H9 (cell line): ENCODE data around the gene GPBAR1. TPM values are rescaled to one million over a fixed set of nuclear protein-coding genes. Genes with fewer than 3 reads are reported as not detected.
A peak's percentile ranks its signal among the peaks of the same experiment; 100 is the strongest.

Experiments
- DNase-seq: peaks from one replicate; pipeline ENCODE4 v3.0.0-alpha.2; 2017
- H2AFZ ChIP-seq: one replicate; pipeline ENCODE4 v1.6.1; 2013; ENCODE audit warnings: mild to moderate bottlenecking, low read length, control low read depth, moderate library complexity
- H2AK5ac ChIP-seq: 2 replicates; pipeline ENCODE4 v1.6.1; 2013; ENCODE audit warnings: low read length, control low read depth, mixed read lengths; ENCODE audit not compliant: insufficient read length
- H2BK120ac ChIP-seq: one replicate; pipeline ENCODE4 v1.6.1; 2013; ENCODE audit warnings: low read depth, mild to moderate bottlenecking, low read length, control low read depth, inconsistent platforms; ENCODE audit not compliant: poor library complexity, severe bottlenecking
- H2BK12ac ChIP-seq: 2 replicates; pipeline ENCODE4 v1.6.1; 2013; ENCODE audit warnings: low read length, control low read depth, mixed read lengths, low read depth; ENCODE audit not compliant: insufficient read length
- H2BK15ac ChIP-seq: 2 replicates; pipeline ENCODE4 v1.6.1; 2013; ENCODE audit warnings: low read depth, low read length, control low read depth
- H2BK20ac ChIP-seq: one replicate; pipeline ENCODE4 v1.6.1; 2013; ENCODE audit warnings: low read depth, mild to moderate bottlenecking, low read length, control low read depth, inconsistent platforms; ENCODE audit not compliant: poor library complexity, severe bottlenecking
- H2BK5ac ChIP-seq: 2 replicates; pipeline ENCODE4 v1.6.1; 2013; ENCODE audit warnings: low read length, control low read depth, mixed read lengths; ENCODE audit not compliant: insufficient read length
- H3K14ac ChIP-seq: 2 replicates; pipeline ENCODE4 v1.6.1; 2013; ENCODE audit warnings: low read length, control low read depth; ENCODE audit not compliant: insufficient read depth
- H3K18ac ChIP-seq: 2 replicates; pipeline ENCODE4 v1.6.1; 2013; ENCODE audit warnings: low read depth, mild to moderate bottlenecking, mixed read lengths, low read length, control low read depth; ENCODE audit not compliant: insufficient read length
- H3K23ac ChIP-seq: 2 replicates; pipeline ENCODE4 v1.6.1; 2013; ENCODE audit warnings: low read length, control low read depth, mixed read lengths, low read depth; ENCODE audit not compliant: insufficient read length
- H3K23me2 ChIP-seq: 2 replicates; pipeline ENCODE4 v1.6.1; 2013; ENCODE audit warnings: low read depth, mild to moderate bottlenecking, mixed read lengths, low read length, control low read depth; ENCODE audit not compliant: insufficient read length, poor library complexity, severe bottlenecking
- H3K27ac ChIP-seq: 2 replicates; pipeline ENCODE4 v1.5.1; 2013; ENCODE audit warnings: low read length, control low read depth, mixed read lengths, low read depth; ENCODE audit not compliant: insufficient read length
- H3K27me3 ChIP-seq: 2 replicates; pipeline ENCODE4 v1.6.1; 2013; ENCODE audit warnings: low read length, control low read depth, inconsistent platforms; ENCODE audit not compliant: insufficient read depth
- H3K4ac ChIP-seq: 2 replicates; pipeline ENCODE4 v1.6.1; 2013; ENCODE audit warnings: low read depth, mild to moderate bottlenecking, control low read depth, inconsistent platforms, low read length, moderate library complexity
- H3K4me1 ChIP-seq: 2 replicates; pipeline ENCODE4 v1.6.1; 2013; ENCODE audit warnings: low read length, control low read depth, inconsistent platforms; ENCODE audit not compliant: insufficient read depth
- H3K4me2 ChIP-seq: 2 replicates; pipeline ENCODE4 v1.6.1; 2013; ENCODE audit warnings: low read length, control low read depth, mixed read lengths; ENCODE audit not compliant: insufficient read length, insufficient read depth
- H3K56ac ChIP-seq: 2 replicates; pipeline ENCODE4 v1.6.1; 2013; ENCODE audit warnings: low read depth, mild to moderate bottlenecking, mixed read lengths, low read length, control low read depth; ENCODE audit not compliant: insufficient read length
- H3K79me1 ChIP-seq: 2 replicates; pipeline ENCODE4 v1.6.1; 2013; ENCODE audit warnings: low read depth, mild to moderate bottlenecking, moderate library complexity, low read length, control low read depth, inconsistent platforms; ENCODE audit not compliant: insufficient read depth, poor library complexity, severe bottlenecking
- H3K79me2 ChIP-seq: 2 replicates; pipeline ENCODE4 v1.6.1; 2013; ENCODE audit warnings: low read length, control low read depth, inconsistent platforms; ENCODE audit not compliant: insufficient read depth
- H3K9ac ChIP-seq: 2 replicates; pipeline ENCODE4 v1.6.1; 2013; ENCODE audit warnings: low read length, control low read depth, mixed read lengths; ENCODE audit not compliant: insufficient read length; ENCODE audit errors: extremely low read depth
- H3K9me3 ChIP-seq: one replicate; pipeline ENCODE4 v1.6.1; 2013; ENCODE audit warnings: low read depth, low read length, inconsistent platforms; ENCODE audit not compliant: control insufficient read depth
- H3T11ph ChIP-seq: one replicate; pipeline ENCODE4 v1.6.1; 2013; ENCODE audit warnings: mild to moderate bottlenecking, low read length, control low read depth, inconsistent platforms
- H4K20me1 ChIP-seq: one replicate; pipeline ENCODE4 v1.6.1; 2013; ENCODE audit not compliant: control insufficient read depth, insufficient read length, insufficient read depth
- H4K5ac ChIP-seq: 2 replicates; pipeline ENCODE4 v1.6.1; 2013; ENCODE audit warnings: low read depth, mild to moderate bottlenecking, mixed read lengths, low read length, control low read depth; ENCODE audit not compliant: insufficient read length
- H4K8ac ChIP-seq: replicated peaks from 2 replicates; pipeline ENCODE4 v1.6.1; 2013; ENCODE audit warnings: low read length, control low read depth, mixed read lengths, low read depth; ENCODE audit not compliant: insufficient read length
- H4K91ac ChIP-seq: 2 replicates; pipeline ENCODE4 v1.6.1; 2013; ENCODE audit warnings: low read depth, mild to moderate bottlenecking, moderate library complexity, mixed read lengths, low read length, control low read depth; ENCODE audit not compliant: insufficient read length
- H3K27ac Mint-ChIP-seq, 3 experiments: 2 replicates in 2 of 3; 3 replicates in 1 of 3; pipeline ENCODE4 v1.8.0; 2020 to 2021; ENCODE audit warnings: mixed read lengths in 3 of 3, mild to moderate bottlenecking in 1 of 3, moderate library complexity in 1 of 3
- H3K27me3 Mint-ChIP-seq: 2 replicates; pipeline ENCODE4 v1.8.0; 2021; ENCODE audit warnings: low read depth, mild to moderate bottlenecking, moderate library complexity, mixed read lengths
- H3K36me3 Mint-ChIP-seq, 3 experiments: 2 replicates in 2 of 3; 3 replicates in 1 of 3; pipeline ENCODE4 v1.8.0; 2020 to 2021; ENCODE audit warnings: low read depth in 3 of 3, mixed read lengths in 3 of 3; ENCODE audit not compliant: insufficient read depth in 1 of 3
- H3K4me1 Mint-ChIP-seq, 2 experiments: 2 replicates each; pipeline ENCODE4 v1.8.0; 2020; ENCODE audit warnings: mixed read lengths in 2 of 2
- H3K4me3 Mint-ChIP-seq, 2 experiments: 2 replicates in 1 of 2; 3 replicates in 1 of 2; pipeline ENCODE4 v1.8.0; 2020 to 2021; ENCODE audit warnings: mild to moderate bottlenecking in 2 of 2, mixed read lengths in 2 of 2, moderate library complexity in 1 of 2
- H3K9me3 Mint-ChIP-seq, 2 experiments: 2 replicates in 1 of 2; 3 replicates in 1 of 2; pipeline ENCODE4 v1.8.0; 2020; ENCODE audit warnings: mild to moderate bottlenecking in 2 of 2, mixed read lengths in 2 of 2, moderate library complexity in 1 of 2
- CTCF ChIP-seq: fragments of 200-600 bp; sonication (generic); conservative IDR thresholded peaks from 3 replicates; pipeline ENCODE4 v1.8.0; 2021; ENCODE audit warnings: antibody characterized with exemption, mild to moderate bottlenecking
- WGBS: extraction: QIAGEN DNeasy Blood & Tissue Kit; methylation state at CpG from one replicate; pipeline ENCODE4 v1.1.7; 2013; ENCODE audit warnings: missing lambda C conversion rate, low lambda C conversion rate, mixed read lengths; ENCODE audit not compliant: insufficient read length; ENCODE audit errors: extremely low coverage; 5-methylcytosine and 5-hydroxymethylcytosine counted together
- total RNA-seq: library from RNA; stranded (reverse); gene quantifications from 2 replicates; pipeline ENCODE4 v1.2.1, GENCODE V29; 2021

GPBAR1 gene
- total RNA-seq, 1 experiment from 2014 or later = 0.44 TPM

- H3K79me1 ChIP-seq = no peaks in the 10 kb centered on the region
- no peak overlapping the region for H2BK5ac ChIP-seq
These were observed 10.1 kb downstream of the GPBAR1 start for GRCh38 chr2:218270721-218271486.

More at GRCh38 chr2:218270721-218271486, 10.1 kb downstream of the GPBAR1 start:
- no peak overlapping the region for H4K91ac ChIP-seq
- no peak overlapping the region for H2BK20ac ChIP-seq
- no peak overlapping the region for H2BK15ac ChIP-seq
- H3K9me3 Mint-ChIP-seq = no peaks in the 10 kb centered on the region
- no peaks in the 10 kb centered on the region for H3K9me3 ChIP-seq
- no peak overlapping the region for H4K8ac ChIP-seq
- H3K27me3 ChIP-seq = no peaks in the 10 kb centered on the region
- H3K4me1 ChIP-seq = no peaks in the 10 kb centered on the region
- H3K27ac ChIP-seq = no peak overlapping the region
- H3K4me3 Mint-ChIP-seq = peak overlapping the region; percentile 80 to 92
- no peak overlapping the region for H3K23ac ChIP-seq
- H2AK5ac ChIP-seq = no peak overlapping the region
- H3K56ac ChIP-seq = no peak overlapping the region
- H3K14ac ChIP-seq = no peak overlapping the region
- H4K5ac ChIP-seq = no peak overlapping the region
- H3K27me3 Mint-ChIP-seq = no peaks in the 10 kb centered on the region; the same call in 1 of the 2 replicates
- no peaks in the 10 kb centered on the region for H4K20me1 ChIP-seq
- H3K79me2 ChIP-seq = no peaks in the 10 kb centered on the region
- no peak overlapping the region for H2AFZ ChIP-seq
- WGBS = no CpG with 5 or more reads among the region's 23 CpGs
- peak overlapping the region; percentile 73 for H3K9ac ChIP-seq
- peaks cover 18 to 48% (median 44%) of the 10 kb centered on the region in 3 experiments; a peak in 6 of 7 replicates for H3K36me3 Mint-ChIP-seq
- peaks cover 18 to 21% of the 10 kb centered on the region in 2 experiments for H3K4me1 Mint-ChIP-seq
- peak overlapping the region in 2 of 3 experiments; percentile 77 to 88; a peak in 4 of 7 replicates for H3K27ac Mint-ChIP-seq
- DNase-seq = no peak
- H3T11ph ChIP-seq = no peak overlapping the region
- no peak overlapping the region for H3K4ac ChIP-seq
- no peak overlapping the region for H2BK120ac ChIP-seq
- H3K23me2 ChIP-seq = peaks cover 9% of the 10 kb centered on the region
- H3K4me2 ChIP-seq = peak overlapping the region; percentile 97
- no peak overlapping the region for H3K18ac ChIP-seq
- no peak overlapping the region for H2BK12ac ChIP-seq
- no peak for TF ChIP-seq CTCF
